ENCODE data around the gene SIK1. TPM values are rescaled to one million over a fixed set of nuclear protein-coding genes. Genes with fewer than 3 reads are reported as not detected.
"Not testable (repeated sequence)": the region's sequence is repeated elsewhere in the genome, so short reads cannot be mapped to it uniquely, and the experiment has no call there.

Gene SIK1
- total RNA-seq, 1 donor from 2014 or later, result 3.1 TPM

DNA sequence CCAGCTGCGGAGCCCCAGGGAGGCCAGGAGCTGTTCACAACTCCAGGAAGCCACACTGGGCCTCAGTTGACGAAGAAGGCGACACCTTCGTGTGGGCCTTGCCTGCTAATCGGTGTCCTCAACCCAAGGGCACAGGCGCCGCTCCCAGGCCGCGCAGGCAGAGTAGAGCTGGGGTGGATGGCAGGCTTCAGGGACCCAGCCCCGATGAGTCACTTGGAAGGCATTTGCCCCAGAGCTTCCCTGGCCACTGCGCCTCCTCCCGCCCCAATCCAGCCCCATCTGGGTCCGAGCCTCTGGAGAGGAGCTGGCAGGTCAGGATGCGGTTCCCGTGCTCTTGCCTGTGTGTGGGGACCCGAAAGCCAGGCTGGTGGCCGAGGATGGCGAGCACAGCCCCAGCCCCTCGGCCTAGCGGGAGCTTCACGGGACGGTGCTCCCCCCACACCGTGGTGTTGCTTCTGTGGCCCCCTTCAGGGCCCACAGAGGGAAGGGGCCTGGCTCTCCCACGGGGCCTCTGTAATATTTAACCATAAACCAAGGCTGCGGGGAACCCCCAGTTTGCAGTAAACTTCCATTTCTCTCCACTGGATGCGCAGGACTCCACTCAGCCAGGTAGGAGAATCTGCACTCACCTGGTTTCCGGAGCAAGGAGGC is 30.0 kb downstream of the SIK1 start:
- not testable (repeated sequence) for H3K9me3 ChIP-seq (ENCODE audit: control insufficient read depth in 3 of 3, low read length in 3 of 3); H3K36me3 ChIP-seq (ENCODE audit: control insufficient read depth in 3 of 3, insufficient read depth in 3 of 3, low read length in 3 of 3); H3K9ac ChIP-seq (ENCODE audit: low read depth in 1 of 3, low read length in 3 of 3); H3K27me3 ChIP-seq (ENCODE audit: control insufficient read depth in 3 of 3, insufficient read depth in 3 of 3, low read length in 3 of 3); H3K4me1 ChIP-seq (ENCODE audit: control insufficient read depth in 3 of 3, insufficient read depth in 3 of 3, low read length in 3 of 3); H3K27ac ChIP-seq (ENCODE audit: low read depth, low read length); H3K4me3 ChIP-seq (ENCODE audit: low read length in 3 of 3)

GRCh38 chr21:43383351-43383750 is 43.6 kb downstream of the SIK1 start:
- not testable (repeated sequence) for H3K4me1 ChIP-seq (ENCODE audit: control insufficient read depth in 3 of 3, insufficient read depth in 3 of 3, low read length in 3 of 3)

GRCh38 chr21:43382902-43383301 is 44.0 kb downstream of the SIK1 start:
- not testable (repeated sequence) for H3K36me3 ChIP-seq (ENCODE audit: control insufficient read depth in 3 of 3, insufficient read depth in 3 of 3, low read length in 3 of 3); H3K9me3 ChIP-seq (ENCODE audit: control insufficient read depth in 3 of 3, low read length in 3 of 3); H3K4me1 ChIP-seq (ENCODE audit: control insufficient read depth in 3 of 3, insufficient read depth in 3 of 3, low read length in 3 of 3); H3K27ac ChIP-seq (ENCODE audit: low read depth, low read length); H3K9ac ChIP-seq (ENCODE audit: low read depth in 1 of 3, low read length in 3 of 3); H3K4me3 ChIP-seq (ENCODE audit: low read length in 3 of 3); H3K27me3 ChIP-seq (ENCODE audit: control insufficient read depth in 3 of 3, insufficient read depth in 3 of 3, low read length in 3 of 3)

More at GRCh38 chr21:43383351-43383750, 43.6 kb downstream of the SIK1 start:
- H3K9me3 ChIP-seq (ENCODE audit: control insufficient read depth in 3 of 3, low read length in 3 of 3); H3K27ac ChIP-seq (ENCODE audit: low read depth, low read length); H3K36me3 ChIP-seq (ENCODE audit: control insufficient read depth in 3 of 3, insufficient read depth in 3 of 3, low read length in 3 of 3); H3K9ac ChIP-seq (ENCODE audit: low read depth in 1 of 3, low read length in 3 of 3); H3K27me3 ChIP-seq (ENCODE audit: control insufficient read depth in 3 of 3, insufficient read depth in 3 of 3, low read length in 3 of 3); H3K4me3 ChIP-seq (ENCODE audit: low read length in 3 of 3): not testable (repeated sequence)

DNA sequence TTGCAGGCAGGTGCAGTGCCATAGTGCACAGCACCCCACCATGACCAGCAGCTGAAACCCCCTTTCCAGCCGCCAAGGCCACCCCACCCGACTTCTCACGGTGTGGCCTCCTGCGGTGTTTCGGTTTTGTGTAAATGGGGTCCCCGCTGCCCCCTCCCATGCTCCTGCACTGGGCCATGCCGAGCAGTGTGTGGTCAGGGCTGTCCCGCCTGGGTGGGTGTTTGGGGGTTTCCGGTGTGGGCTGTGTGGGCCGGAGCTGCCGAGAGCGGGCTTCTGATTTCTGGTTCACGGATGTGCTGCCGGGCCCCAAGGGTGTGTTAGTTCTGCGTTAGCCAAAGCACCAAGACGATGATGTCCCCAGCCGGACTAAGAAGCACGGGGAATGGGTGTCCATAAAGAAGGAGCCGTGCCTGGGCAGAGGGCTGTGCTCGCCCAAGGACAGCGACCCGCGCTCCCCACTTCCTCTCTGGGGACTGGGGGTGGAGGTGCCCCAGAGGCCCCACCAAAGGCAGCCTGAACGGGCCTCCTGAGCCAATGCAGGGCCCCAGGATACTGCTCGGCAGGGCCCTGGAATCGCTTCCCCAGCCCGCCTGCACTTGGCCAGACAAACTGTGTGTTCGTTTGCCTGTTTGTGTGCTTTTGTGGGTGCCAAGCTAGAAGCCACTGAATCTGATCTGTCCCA is 45.9 kb downstream of the SIK1 start:
- not testable (repeated sequence) for H3K4me1 ChIP-seq (ENCODE audit: control insufficient read depth in 3 of 3, insufficient read depth in 3 of 3, low read length in 3 of 3); H3K4me3 ChIP-seq (ENCODE audit: low read length in 3 of 3); H3K27ac ChIP-seq (ENCODE audit: low read depth, low read length); H3K27me3 ChIP-seq (ENCODE audit: control insufficient read depth in 3 of 3, insufficient read depth in 3 of 3, low read length in 3 of 3); H3K9me3 ChIP-seq (ENCODE audit: control insufficient read depth in 3 of 3, low read length in 3 of 3); H3K36me3 ChIP-seq (ENCODE audit: control insufficient read depth in 3 of 3, insufficient read depth in 3 of 3, low read length in 3 of 3); H3K9ac ChIP-seq (ENCODE audit: low read depth in 1 of 3, low read length in 3 of 3)

GRCh38 chr21:43380337-43380736 is 46.6 kb downstream of the SIK1 start:
- H3K9ac ChIP-seq (ENCODE audit: low read depth in 1 of 3, low read length in 3 of 3); H3K27me3 ChIP-seq (ENCODE audit: control insufficient read depth in 3 of 3, insufficient read depth in 3 of 3, low read length in 3 of 3); H3K36me3 ChIP-seq (ENCODE audit: control insufficient read depth in 3 of 3, insufficient read depth in 3 of 3, low read length in 3 of 3); H3K27ac ChIP-seq (ENCODE audit: low read depth, low read length); H3K9me3 ChIP-seq (ENCODE audit: control insufficient read depth in 3 of 3, low read length in 3 of 3); H3K4me3 ChIP-seq (ENCODE audit: low read length in 3 of 3); H3K4me1 ChIP-seq (ENCODE audit: control insufficient read depth in 3 of 3, insufficient read depth in 3 of 3, low read length in 3 of 3): not testable (repeated sequence)

DNA sequence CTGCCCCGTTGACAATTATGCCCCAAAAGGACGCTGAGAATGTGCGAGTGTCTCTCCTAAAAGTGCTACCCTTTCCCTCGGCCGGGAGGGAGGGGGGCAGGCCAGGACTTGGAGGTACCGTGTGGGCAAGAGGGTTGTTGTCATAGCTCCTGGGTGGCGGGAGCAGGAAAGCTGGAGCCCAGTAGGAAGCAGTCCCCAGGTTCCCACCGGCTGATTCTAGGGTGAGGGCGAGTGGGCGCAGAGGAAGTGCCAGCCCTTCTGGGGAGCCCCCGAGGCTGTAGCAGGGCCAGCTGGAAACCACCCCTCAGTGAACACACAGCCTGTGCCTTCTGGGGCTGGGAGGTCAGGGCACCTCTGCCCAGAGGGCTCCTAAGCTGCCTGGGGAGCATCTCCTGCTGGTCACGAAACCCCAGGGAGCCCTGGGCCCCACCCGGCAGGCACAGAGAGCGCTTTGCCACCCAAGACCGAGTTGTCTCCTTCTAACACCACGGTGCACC is 47.3 kb downstream of the SIK1 start:
- not testable (repeated sequence) for H3K4me1 ChIP-seq (ENCODE audit: control insufficient read depth in 3 of 3, insufficient read depth in 3 of 3, low read length in 3 of 3)

GRCh38 chr21:43376478-43376882 is 50.5 kb downstream of the SIK1 start:
- Histone ChIP-seq H3K36me3 (ENCODE audit: control insufficient read depth in 3 of 3, insufficient read depth in 3 of 3, low read length in 3 of 3) (no peaks in the 10 kb centered on the region), H3K27me3 (ENCODE audit: control insufficient read depth in 3 of 3, insufficient read depth in 3 of 3, low read length in 3 of 3) (no peaks in the 10 kb centered on the region), H3K9me3 (ENCODE audit: control insufficient read depth in 3 of 3, low read length in 3 of 3) (no peaks in the 10 kb centered on the region), H3K9ac (ENCODE audit: low read depth in 1 of 3, low read length in 3 of 3) (no peak overlapping the region), H3K4me1 (ENCODE audit: control insufficient read depth in 3 of 3, insufficient read depth in 3 of 3, low read length in 3 of 3) (peaks cover 4 to 9% (median 8%) of the 10 kb centered on the region in 3 donors), H3K4me3 (ENCODE audit: low read length in 3 of 3) (no peak overlapping the region), H3K27ac (ENCODE audit: low read depth, low read length) (no peak overlapping the region)

More for the DNA sequence above, 47.3 kb downstream of the SIK1 start:
- H3K4me3 ChIP-seq (ENCODE audit: low read length in 3 of 3); H3K27ac ChIP-seq (ENCODE audit: low read depth, low read length); H3K36me3 ChIP-seq (ENCODE audit: control insufficient read depth in 3 of 3, insufficient read depth in 3 of 3, low read length in 3 of 3); H3K9ac ChIP-seq (ENCODE audit: low read depth in 1 of 3, low read length in 3 of 3); H3K9me3 ChIP-seq (ENCODE audit: control insufficient read depth in 3 of 3, low read length in 3 of 3); H3K27me3 ChIP-seq (ENCODE audit: control insufficient read depth in 3 of 3, insufficient read depth in 3 of 3, low read length in 3 of 3): not testable (repeated sequence)

GRCh38 chr21:43375837-43376477 is 51.0 kb downstream of the SIK1 start:
- H3K36me3 ChIP-seq (ENCODE audit: control insufficient read depth in 3 of 3, insufficient read depth in 3 of 3, low read length in 3 of 3), result no peaks in the 10 kb centered on the region
- no peaks in the 10 kb centered on the region for H3K9me3 ChIP-seq (ENCODE audit: control insufficient read depth in 3 of 3, low read length in 3 of 3)
- peaks cover 4 to 9% (median 8%) of the 10 kb centered on the region in 3 donors for H3K4me1 ChIP-seq (ENCODE audit: control insufficient read depth in 3 of 3, insufficient read depth in 3 of 3, low read length in 3 of 3)
- no peak overlapping the region for H3K9ac ChIP-seq (ENCODE audit: low read depth in 1 of 3, low read length in 3 of 3)
- H3K27me3 ChIP-seq (ENCODE audit: control insufficient read depth in 3 of 3, insufficient read depth in 3 of 3, low read length in 3 of 3), result no peaks in the 10 kb centered on the region
- no peak overlapping the region for H3K4me3 ChIP-seq (ENCODE audit: low read length in 3 of 3)
- no peak overlapping the region for H3K27ac ChIP-seq (ENCODE audit: low read depth, low read length)

GRCh38 chr21:43375006-43375836 is 51.7 kb downstream of the SIK1 start:
- Histone ChIP-seq H3K27ac (ENCODE audit: low read depth, low read length) (no peak overlapping the region), H3K36me3 (ENCODE audit: control insufficient read depth in 3 of 3, insufficient read depth in 3 of 3, low read length in 3 of 3) (no peaks in the 10 kb centered on the region), H3K4me3 (ENCODE audit: low read length in 3 of 3) (no peak overlapping the region), H3K27me3 (ENCODE audit: control insufficient read depth in 3 of 3, insufficient read depth in 3 of 3, low read length in 3 of 3) (no peaks in the 10 kb centered on the region), H3K4me1 (ENCODE audit: control insufficient read depth in 3 of 3, insufficient read depth in 3 of 3, low read length in 3 of 3) (peaks cover 6 to 9% (median 8%) of the 10 kb centered on the region in 3 donors), H3K9ac (ENCODE audit: low read depth in 1 of 3, low read length in 3 of 3) (no peak overlapping the region), H3K9me3 (ENCODE audit: control insufficient read depth in 3 of 3, low read length in 3 of 3) (no peaks in the 10 kb centered on the region)

Measured in skeletal muscle tissue (tissue), 4 donors.